ENCODE results near the gene MCC. TPM values are rescaled to one million over a fixed set of nuclear protein-coding genes. Genes with fewer than 3 reads are reported as not detected.
A peak's percentile ranks its signal among the peaks of the same experiment; 100 is the strongest.

The MCC gene
- total and polyA plus RNA-seq, 2 donors (not counting 1 experiment from before 2014, with no cell fraction given) = 3.2 to 41.3 TPM

DNA sequence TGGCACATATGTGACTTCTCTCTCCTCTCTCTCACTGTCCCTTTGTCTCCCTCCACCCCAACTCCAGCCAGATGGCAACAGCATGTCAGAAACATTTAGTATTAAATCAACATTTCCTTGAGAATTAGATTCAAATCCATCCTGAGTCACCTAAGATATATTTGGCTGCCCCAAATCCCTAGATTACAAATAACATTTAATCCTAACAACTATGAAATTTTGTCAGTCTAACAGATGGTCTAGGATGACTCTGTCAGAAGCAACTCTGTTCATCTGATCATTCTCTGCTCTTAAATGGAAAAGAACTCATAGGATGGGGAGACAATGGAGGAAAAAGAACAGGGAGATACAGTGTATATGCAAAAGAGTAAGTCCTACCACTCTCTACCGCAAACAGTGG lies 254.6 kb downstream of the MCC start:
- TF ChIP-seq EZH2 (IDR thresholded peaks at IDR 0.05; ENCODE audit: low read length, missing control alignments) = no peak
- no peak for TF ChIP-seq CTCF (conservative IDR thresholded peaks at IDR 0.05 in 1 of 2, IDR thresholded peaks at IDR 0.05 in 1 of 2; ENCODE audit: low read depth in 1 of 2, low read length in 2 of 2)
- Histone ChIP-seq H3K27me3 (ENCODE audit: control insufficient read depth, insufficient read depth, low read length) (no peaks in the 10 kb centered on the region), H3K79me2 (ENCODE audit: control insufficient read depth, insufficient read depth, low read length) (no peaks in the 10 kb centered on the region), H3K27ac (ENCODE audit: insufficient read depth, low read length) (no peak overlapping the region), H3K4me2 (ENCODE audit: extremely low read depth, insufficient read depth, low read length) (no peak overlapping the region), H4K20me1 (ENCODE audit: control insufficient read depth, extremely low read depth, insufficient read depth, low read length) (no peaks in the 10 kb centered on the region), H2AFZ (ENCODE audit: low read length) (no peak overlapping the region), H3K36me3 (ENCODE audit: control insufficient read depth, insufficient read depth, low read length) (no peaks in the 10 kb centered on the region), H3K9ac (ENCODE audit: insufficient read depth, low read length) (no peak overlapping the region), H3K9me3 (ENCODE audit: control insufficient read depth, insufficient read depth, low read depth, low read length) (no peaks in the 10 kb centered on the region), H3K4me3 (replicated peaks in 1 of 4; ENCODE audit: control extremely low read depth in 1 of 4, insufficient read depth in 1 of 4, low read depth in 3 of 4, low read length in 4 of 4) (no peak overlapping the region), H3K4me1 (ENCODE audit: control insufficient read depth, extremely low read depth, insufficient read depth, low read length) (no peaks in the 10 kb centered on the region)
- DNase-seq (ENCODE audit: low read depth in 2 of 2) = peak in 1 of 2 donors; percentile 43

DNA sequence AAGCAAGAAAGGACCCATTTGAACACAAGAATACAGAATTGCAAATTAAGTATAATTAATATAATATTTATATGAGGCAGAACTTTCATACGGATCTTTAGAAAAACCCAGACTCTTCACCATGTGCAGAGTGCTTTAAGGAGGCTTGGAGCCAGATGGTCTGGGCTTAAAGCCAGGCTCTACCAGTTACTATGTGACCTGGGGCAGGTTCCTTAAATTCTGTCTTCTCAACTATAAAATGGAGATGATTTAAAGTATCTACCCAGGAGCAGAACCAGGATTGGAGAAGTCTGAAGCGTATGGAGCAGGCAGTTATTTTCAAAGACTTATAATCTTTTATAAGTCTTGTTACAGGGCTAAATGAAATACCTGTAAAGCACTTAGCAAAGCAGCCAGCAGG lies 255.6 kb downstream of the MCC start:
- H3K9ac ChIP-seq (ENCODE audit: insufficient read depth, low read length) = no peak overlapping the region
- no peak overlapping the region for H3K4me2 ChIP-seq (ENCODE audit: extremely low read depth, insufficient read depth, low read length)
- H4K20me1 ChIP-seq (ENCODE audit: control insufficient read depth, extremely low read depth, insufficient read depth, low read length) = no peaks in the 10 kb centered on the region
- H3K4me1 ChIP-seq (ENCODE audit: control insufficient read depth, extremely low read depth, insufficient read depth, low read length) = no peaks in the 10 kb centered on the region
- no peaks in the 10 kb centered on the region for H3K36me3 ChIP-seq (ENCODE audit: control insufficient read depth, insufficient read depth, low read length)
- H3K9me3 ChIP-seq (ENCODE audit: control insufficient read depth, insufficient read depth, low read depth, low read length) = no peaks in the 10 kb centered on the region
- H3K4me3 ChIP-seq (replicated peaks in 1 of 4; ENCODE audit: control extremely low read depth in 1 of 4, insufficient read depth in 1 of 4, low read depth in 3 of 4, low read length in 4 of 4) = no peak overlapping the region
- H2AFZ ChIP-seq (ENCODE audit: low read length) = no peak overlapping the region
- H3K27ac ChIP-seq (ENCODE audit: insufficient read depth, low read length) = no peak overlapping the region
- peak; percentile 32 to 57 for DNase-seq (ENCODE audit: low read depth in 2 of 2)
- TF ChIP-seq CTCF (conservative IDR thresholded peaks at IDR 0.05 in 1 of 2, IDR thresholded peaks at IDR 0.05 in 1 of 2; ENCODE audit: low read depth in 1 of 2, low read length in 2 of 2) (no peak), EZH2 (IDR thresholded peaks at IDR 0.05; ENCODE audit: low read length, missing control alignments) (no peak)
- no peaks in the 10 kb centered on the region for H3K79me2 ChIP-seq (ENCODE audit: control insufficient read depth, insufficient read depth, low read length)
- H3K27me3 ChIP-seq (ENCODE audit: control insufficient read depth, insufficient read depth, low read length) = no peaks in the 10 kb centered on the region

DNA sequence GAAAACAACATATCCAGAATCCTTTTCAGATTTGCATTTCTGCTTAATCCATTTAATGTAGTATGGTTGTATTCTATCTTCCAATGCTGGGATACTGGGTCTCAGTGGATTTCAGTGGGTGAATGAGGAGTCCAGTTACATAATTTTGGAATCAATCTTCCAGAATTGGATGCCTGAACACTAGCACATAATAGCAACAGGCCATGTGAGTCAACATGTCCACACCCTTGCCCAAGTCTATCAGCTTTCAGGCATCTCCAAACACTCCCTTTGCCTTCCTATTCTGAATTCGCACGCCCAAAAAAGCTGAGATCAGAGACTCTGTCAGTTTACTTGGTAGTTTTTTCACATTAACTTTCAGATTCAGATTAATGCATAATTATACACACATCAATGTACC lies 256.0 kb downstream of the MCC start:
- H2AFZ ChIP-seq (ENCODE audit: low read length) = no peak overlapping the region
- no peaks in the 10 kb centered on the region for H3K79me2 ChIP-seq (ENCODE audit: control insufficient read depth, insufficient read depth, low read length)
- H3K4me3 ChIP-seq (replicated peaks in 1 of 4; ENCODE audit: control extremely low read depth in 1 of 4, insufficient read depth in 1 of 4, low read depth in 3 of 4, low read length in 4 of 4) = no peak overlapping the region
- no peaks in the 10 kb centered on the region for H4K20me1 ChIP-seq (ENCODE audit: control insufficient read depth, extremely low read depth, insufficient read depth, low read length)
- peak; percentile 49 to 70 for DNase-seq (ENCODE audit: low read depth in 2 of 2)
- H3K9me3 ChIP-seq (ENCODE audit: control insufficient read depth, insufficient read depth, low read depth, low read length) = no peaks in the 10 kb centered on the region
- no peak overlapping the region for H3K27ac ChIP-seq (ENCODE audit: insufficient read depth, low read length)
- H3K9ac ChIP-seq (ENCODE audit: insufficient read depth, low read length) = no peak overlapping the region
- no peak for TF ChIP-seq EZH2 (IDR thresholded peaks at IDR 0.05; ENCODE audit: low read length, missing control alignments)
- TF ChIP-seq CTCF (conservative IDR thresholded peaks at IDR 0.05 in 1 of 2, IDR thresholded peaks at IDR 0.05 in 1 of 2; ENCODE audit: low read depth in 1 of 2, low read length in 2 of 2) = no peak
- no peaks in the 10 kb centered on the region for H3K36me3 ChIP-seq (ENCODE audit: control insufficient read depth, insufficient read depth, low read length)
- H3K4me1 ChIP-seq (ENCODE audit: control insufficient read depth, extremely low read depth, insufficient read depth, low read length) = no peaks in the 10 kb centered on the region
- no peak overlapping the region for H3K4me2 ChIP-seq (ENCODE audit: extremely low read depth, insufficient read depth, low read length)
- no peaks in the 10 kb centered on the region for H3K27me3 ChIP-seq (ENCODE audit: control insufficient read depth, insufficient read depth, low read length)
